Middle frontal gyrus (tissue), 1 donor: ENCODE results near the gene SLC25A18.

ENCODE experiments used
- DNase-seq: peaks from one replicate; pipeline ENCODE4 v3.0.0-alpha.2; 2015; ENCODE audit warnings: low spot score; ENCODE audit errors: extremely low spot score

SLC25A18 gene

GRCh38 chr22:17569971-17570511, 6.7 kb downstream of the SLC25A18 start:
- DNase-seq = peak; percentile 6

- peak; percentile 21 for DNase-seq
These were observed 7.7 kb downstream of the SLC25A18 start for GRCh38 chr22:17570851-17571631.

GRCh38 chr22:17575151-17575550, 11.9 kb downstream of the SLC25A18 start:
- no peak for DNase-seq

GRCh38 chr22:17575681-17576080, 12.4 kb downstream of the SLC25A18 start:
- no peak for DNase-seq

- DNase-seq = no peak
These were observed 13.2 kb downstream of the SLC25A18 start for GRCh38 chr22:17576470-17576869.

- DNase-seq = peak; percentile 46
These were observed 14.9 kb downstream of the SLC25A18 start for GRCh38 chr22:17578136-17578754.

- no peak for DNase-seq
These were observed 16.3 kb downstream of the SLC25A18 start for GRCh38 chr22:17579535-17579981.

- no peak for DNase-seq
These were observed 17.2 kb downstream of the SLC25A18 start for GRCh38 chr22:17580441-17581031.

- DNase-seq = no peak
These were observed 17.8 kb downstream of the SLC25A18 start for GRCh38 chr22:17581056-17581455.

- no peak for DNase-seq
These were observed 18.3 kb downstream of the SLC25A18 start for GRCh38 chr22:17581631-17582030.

GRCh38 chr22:17583151-17583550, 19.9 kb downstream of the SLC25A18 start:
- DNase-seq = no peak

GRCh38 chr22:17586831-17587440, 23.6 kb downstream of the SLC25A18 start:
- no peak for DNase-seq

GRCh38 chr22:17587629-17588028, 24.3 kb downstream of the SLC25A18 start:
- DNase-seq = no peak

GRCh38 chr22:17588606-17589005, 25.3 kb downstream of the SLC25A18 start:
- no peak for DNase-seq

GRCh38 chr22:17589810-17590375, 26.6 kb downstream of the SLC25A18 start:
- DNase-seq = no peak

- DNase-seq = no peak
These were observed 27.3 kb downstream of the SLC25A18 start for GRCh38 chr22:17590586-17590985.

GRCh38 chr22:17592201-17592600, 28.9 kb downstream of the SLC25A18 start:
- DNase-seq = no peak

GRCh38 chr22:17596226-17596625, 32.9 kb downstream of the SLC25A18 start:
- DNase-seq = no peak

- no peak for DNase-seq
These were observed 33.9 kb downstream of the SLC25A18 start for GRCh38 chr22:17597217-17597616.

- no peak for DNase-seq
These were observed 35.0 kb downstream of the SLC25A18 start for GRCh38 chr22:17598318-17598717.

- DNase-seq = no peak
These were observed 37.7 kb downstream of the SLC25A18 start for GRCh38 chr22:17601031-17601430.
